Esophagus muscularis mucosa (tissue), 4 donors: ENCODE measurements around the gene ROBO2. TPM values are rescaled to one million over a fixed set of nuclear protein-coding genes. Genes with fewer than 3 reads are reported as not detected.

Experiments used
- DNase-seq: peaks from one replicate; pipeline ENCODE4 v3.0.0-alpha.2; 2017; ENCODE audit errors: extremely low spot score
- H3K27ac ChIP-seq, 4 donors: fragments of 200-600 bp; sonication (generic); replicated peaks in 1 of 4; 1 replicate in 3 of 4; 2 replicates in 1 of 4; pipeline ENCODE4 v1.5.1; 2016 to 2019; ENCODE audit warnings: mild to moderate bottlenecking in 1 of 4
- H3K27me3 ChIP-seq, 4 donors: fragments of 200-600 bp; sonication (generic); one replicate each; pipeline versions ENCODE4 v1.5.1 to v1.6.0; 2016 to 2019
- H3K36me3 ChIP-seq, 4 donors: fragments of 200-600 bp; sonication (generic); one replicate each; pipeline ENCODE4 v1.5.1; 2016 to 2019
- H3K4me1 ChIP-seq, 4 donors: fragments of 200-600 bp; sonication (generic); one replicate each; pipeline ENCODE4 v1.5.1; 2016 to 2019
- H3K4me3 ChIP-seq, 4 donors: fragments of 200-600 bp; sonication (generic); 1 replicate in 2 of 4; 2 replicates in 2 of 4; pipeline ENCODE4 v1.5.1; 2016 to 2019; ENCODE audit warnings: mild to moderate bottlenecking in 4 of 4, moderate library complexity in 1 of 4
- H3K9me3 ChIP-seq, 4 donors: fragments of 200-600 bp; sonication (generic); 1 replicate in 3 of 4; 2 replicates in 1 of 4; pipeline ENCODE4 v1.5.1; 2016 to 2019
- EP300 ChIP-seq: sonication (generic); formaldehyde crosslinking; IDR thresholded peaks from one replicate; pipeline ENCODE4 v1.6.1; 2017; ENCODE audit warnings: antibody characterized with exemption
- POLR2A ChIP-seq: fragments of 450-650 bp; IDR thresholded peaks from one replicate; pipeline ENCODE4 v1.6.1; 2017; ENCODE audit warnings: antibody characterized with exemption, moderate library complexity, mild to moderate bottlenecking, low read depth
- POLR2AphosphoS5 ChIP-seq, 2 donors: sonication (generic); formaldehyde crosslinking; IDR thresholded peaks; one replicate each; pipeline ENCODE4 v1.6.1; 2017; ENCODE audit warnings: antibody characterized with exemption in 2 of 2
- WGBS: methylation state at CpG from one replicate; pipeline ENCODE4 v1.1.5; 2018; 5-methylcytosine and 5-hydroxymethylcytosine counted together
- intact Hi-C: fragments of 100-400 bp; cut with DNase I; formaldehyde crosslinking; loops from one replicate; pipeline ENCODE4 v1.15.1; 2023
- small RNA-seq, 3 donors: library from RNA; depleted of rRNA; stranded (forward); fragments of <200 nt; gene quantifications; one replicate each; pipeline ENCODE3, GENCODE V24; 2016
- total RNA-seq, 4 donors: library from RNA; depleted of rRNA; stranded (reverse); fragments of >200 nt; gene quantifications; one replicate each; pipeline versions ENCODE4 v1.1.0 to v1.2.1, GENCODE V29; 2016
- TF ChIP-seq, protein P1 (sequence below), 3 experiments: fragments of 200-600 bp in 2 of 3; fragments of 450-650 bp in 1 of 3; sonication (generic) in 2 of 3; IDR thresholded peaks; one replicate each; pipeline ENCODE4 v1.5.1; 2017 to 2019; ENCODE audit warnings: antibody characterized with exemption in 3 of 3, mild to moderate bottlenecking in 2 of 3, moderate library complexity in 1 of 3

The ROBO2 gene
- total RNA-seq, 4 donors from 2014 or later: 0.83 to 2.1 (median 1.3) TPM

DNA sequence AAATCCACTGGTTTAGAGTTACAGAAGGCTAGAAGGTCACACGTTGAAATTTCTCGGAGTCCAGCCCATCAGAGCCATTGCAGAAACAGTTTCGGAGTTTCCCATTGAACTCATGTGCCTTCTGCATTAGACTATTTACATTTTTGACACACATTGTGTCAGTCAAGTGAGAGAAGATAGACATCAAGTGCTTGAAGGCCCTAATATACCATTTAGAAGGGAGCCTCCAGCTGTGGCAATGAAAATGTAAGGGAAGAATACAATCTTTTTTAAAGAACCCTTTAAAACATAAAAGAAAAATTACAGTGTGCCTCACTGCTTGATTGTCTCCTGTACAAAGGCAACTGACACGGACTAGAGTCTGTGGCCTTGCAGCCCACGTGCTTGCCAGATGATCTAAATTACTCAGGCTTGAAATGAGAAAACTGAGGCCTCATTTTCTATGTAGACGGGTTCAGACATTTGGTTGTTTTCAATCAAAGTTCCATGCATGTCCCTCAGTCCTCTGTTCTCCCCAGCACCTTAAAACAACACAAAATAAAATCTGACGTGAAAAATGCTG is 650.5 kb downstream of the ROBO2 start:
- Histone ChIP-seq H3K27ac (no peak overlapping the region), H3K4me3 (no peak overlapping the region), H3K36me3 (no peaks in the 10 kb centered on the region), H3K4me1 (no peaks in the 10 kb centered on the region), H3K9me3 (no peaks in the 10 kb centered on the region), H3K27me3 (no peaks in the 10 kb centered on the region)
- no peak for DNase-seq
- 75% methylated on average over 7 of the region's 7 CpGs for WGBS
- TF ChIP-seq EP300: no peak
- no peak for TF ChIP-seq POLR2A
- TF ChIP-seq, protein P1, sequence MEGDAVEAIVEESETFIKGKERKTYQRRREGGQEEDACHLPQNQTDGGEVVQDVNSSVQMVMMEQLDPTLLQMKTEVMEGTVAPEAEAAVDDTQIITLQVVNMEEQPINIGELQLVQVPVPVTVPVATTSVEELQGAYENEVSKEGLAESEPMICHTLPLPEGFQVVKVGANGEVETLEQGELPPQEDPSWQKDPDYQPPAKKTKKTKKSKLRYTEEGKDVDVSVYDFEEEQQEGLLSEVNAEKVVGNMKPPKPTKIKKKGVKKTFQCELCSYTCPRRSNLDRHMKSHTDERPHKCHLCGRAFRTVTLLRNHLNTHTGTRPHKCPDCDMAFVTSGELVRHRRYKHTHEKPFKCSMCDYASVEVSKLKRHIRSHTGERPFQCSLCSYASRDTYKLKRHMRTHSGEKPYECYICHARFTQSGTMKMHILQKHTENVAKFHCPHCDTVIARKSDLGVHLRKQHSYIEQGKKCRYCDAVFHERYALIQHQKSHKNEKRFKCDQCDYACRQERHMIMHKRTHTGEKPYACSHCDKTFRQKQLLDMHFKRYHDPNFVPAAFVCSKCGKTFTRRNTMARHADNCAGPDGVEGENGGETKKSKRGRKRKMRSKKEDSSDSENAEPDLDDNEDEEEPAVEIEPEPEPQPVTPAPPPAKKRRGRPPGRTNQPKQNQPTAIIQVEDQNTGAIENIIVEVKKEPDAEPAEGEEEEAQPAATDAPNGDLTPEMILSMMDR (IDR thresholded peaks at IDR 0.05): no peak
- TF ChIP-seq POLR2AphosphoS5 (IDR thresholded peaks at IDR 0.05): no peak
- intact Hi-C loops: no loop called here

DNA sequence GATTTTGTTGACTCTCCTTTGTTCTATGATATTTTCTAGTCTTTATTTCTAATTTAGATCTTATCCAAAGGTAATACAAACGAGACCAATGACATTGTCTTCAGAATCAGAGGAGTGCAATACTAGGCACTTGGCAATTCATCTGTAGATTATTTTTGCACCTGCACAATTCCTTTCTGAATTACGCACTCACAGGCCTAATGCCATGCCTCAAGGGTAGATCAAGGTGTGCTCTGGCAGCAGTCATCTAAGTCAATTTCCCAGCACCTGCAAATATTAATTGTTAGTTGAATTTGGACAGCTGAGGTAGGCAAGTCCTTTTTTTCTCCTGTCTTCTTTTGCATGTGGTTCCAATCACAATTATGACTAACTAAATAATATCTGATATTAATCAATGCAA is 653.2 kb downstream of the ROBO2 start:
- Histone ChIP-seq H3K27ac (no peak overlapping the region), H3K4me3 (no peak overlapping the region), H3K4me1 (no peaks in the 10 kb centered on the region), H3K27me3 (no peaks in the 10 kb centered on the region), H3K36me3 (no peaks in the 10 kb centered on the region), H3K9me3 (no peaks in the 10 kb centered on the region)
- 81% methylated on average over 2 of the region's 2 CpGs for WGBS
- no peak for DNase-seq
- intact Hi-C loops: no loop called here
- TF ChIP-seq EP300 (no peak), POLR2A (no peak), POLR2AphosphoS5 (IDR thresholded peaks at IDR 0.05) (no peak)
- TF ChIP-seq, protein P1 (IDR thresholded peaks at IDR 0.05): no peak

GRCh38 chr3:77699125-77699691 is 659.3 kb downstream of the ROBO2 start:
- no peaks in the 10 kb centered on the region for H3K9me3 ChIP-seq
- no peak overlapping the region for H3K4me3 ChIP-seq
- TF ChIP-seq EP300 (no peak), POLR2AphosphoS5 (IDR thresholded peaks at IDR 0.05) (no peak), POLR2A (no peak)
- TF ChIP-seq, protein P1 (IDR thresholded peaks at IDR 0.05): no peak
- no peak for DNase-seq
- no peaks in the 10 kb centered on the region for H3K4me1 ChIP-seq
- no peaks in the 10 kb centered on the region for H3K36me3 ChIP-seq
- WGBS: 71% methylated on average over 3 of the region's 3 CpGs
- intact Hi-C loops: no loop called here
- peaks cover 0 to 4% (median 0%) of the 10 kb centered on the region in 4 donors for H3K27me3 ChIP-seq
- H3K27ac ChIP-seq: no peak overlapping the region

Small RNAs within 50 kb of the gene (small RNA-seq; reads per million reads assigned to genes)
- 0 reads per million in 3 donors for gene RNU6-386P
